Neural progenitor cell (in vitro differentiated cells): ENCODE data around the gene SCAANT1. TPM values are rescaled to one million over a fixed set of nuclear protein-coding genes. Genes with fewer than 3 reads are reported as not detected.
A peak's percentile ranks its signal among the peaks of the same experiment; 100 is the strongest.

Experiments used
- DNase-seq: peaks from one replicate; pipeline ENCODE4 v3.0.0-alpha.2; 2016; ENCODE audit warnings: low spot score
- H2AFZ ChIP-seq: fragments of 200-600 bp; sonication (generic); replicated peaks from 2 replicates; pipeline ENCODE4 v1.6.1; 2016; ENCODE audit warnings: antibody characterized with exemption
- H3F3A ChIP-seq: fragments of 200-600 bp; sonication (generic); 2 replicates; pipeline ENCODE4 v1.6.1; 2016; ENCODE audit warnings: antibody characterized with exemption, low read depth
- H3K27ac ChIP-seq: fragments of 200-600 bp; sonication (generic); 2 replicates; pipeline ENCODE4 v1.5.1; 2016; ENCODE audit warnings: mild to moderate bottlenecking
- H3K27me3 ChIP-seq: fragments of 200-600 bp; sonication (generic); 2 replicates; pipeline ENCODE4 v1.6.1; 2016; ENCODE audit warnings: mild to moderate bottlenecking, moderate library complexity
- H3K36me3 ChIP-seq: fragments of 200-600 bp; sonication (generic); 2 replicates; pipeline ENCODE4 v1.5.1; 2016
- H3K4me1 ChIP-seq: fragments of 200-600 bp; sonication (generic); 2 replicates; pipeline ENCODE4 v1.6.1; 2016; ENCODE audit warnings: mixed run types
- H3K4me2 ChIP-seq: fragments of 200-600 bp; sonication (generic); 2 replicates; pipeline ENCODE4 v1.6.1; 2016
- H3K4me3 ChIP-seq: fragments of 200-600 bp; sonication (generic); 2 replicates; pipeline ENCODE4 v1.5.1; 2016
- H3K79me2 ChIP-seq: fragments of 200-600 bp; sonication (generic); 2 replicates; pipeline ENCODE4 v1.6.1; 2016; ENCODE audit warnings: low read depth
- H3K9ac ChIP-seq: fragments of 200-600 bp; sonication (generic); 2 replicates; pipeline ENCODE4 v1.6.1; 2016
- H3K9me3 ChIP-seq: fragments of 200-600 bp; sonication (generic); 2 replicates; pipeline ENCODE4 v1.5.1; 2016; ENCODE audit warnings: low read depth
- H4K20me1 ChIP-seq: fragments of 200-600 bp; sonication (generic); 2 replicates; pipeline ENCODE4 v1.6.1; 2016; ENCODE audit warnings: low read depth
- H3K27ac Mint-ChIP-seq: 3 replicates; pipeline ENCODE4 v1.8.0; 2021; ENCODE audit warnings: mixed read lengths
- H3K27me3 Mint-ChIP-seq: 2 replicates; pipeline ENCODE4 v1.8.0; 2022; ENCODE audit warnings: low read depth, mild to moderate bottlenecking, inconsistent platforms, moderate library complexity, mixed read lengths; ENCODE audit not compliant: insufficient read depth
- H3K36me3 Mint-ChIP-seq: 3 replicates; pipeline ENCODE4 v1.8.0; 2021; ENCODE audit warnings: mixed read lengths
- H3K4me1 Mint-ChIP-seq: 3 replicates; pipeline ENCODE4 v1.8.0; 2021; ENCODE audit warnings: mixed read lengths
- H3K4me3 Mint-ChIP-seq: 3 replicates; pipeline ENCODE4 v1.8.0; 2021; ENCODE audit warnings: mild to moderate bottlenecking, moderate library complexity, mixed read lengths
- H3K9me3 Mint-ChIP-seq: 3 replicates; pipeline ENCODE4 v1.8.0; 2020; ENCODE audit warnings: mixed read lengths
- CTCF ChIP-seq: fragments of 200-600 bp; sonication (generic); IDR thresholded peaks from 2 replicates; pipeline ENCODE4 v1.5.1; 2017; ENCODE audit warnings: antibody characterized with exemption, mild to moderate bottlenecking
- EZH2 ChIP-seq: fragments of 200-600 bp; sonication (generic); IDR thresholded peaks from 2 replicates; pipeline ENCODE4 v1.6.1; 2017; ENCODE audit warnings: antibody characterized with exemption, mild to moderate bottlenecking, moderate library complexity
- EZH2phosphoT487 ChIP-seq: fragments of 200-600 bp; sonication (generic); IDR thresholded peaks from 2 replicates; pipeline ENCODE4 v1.6.1; 2017; ENCODE audit warnings: antibody characterized with exemption
- total RNA-seq: library from RNA; depleted of rRNA; stranded (reverse); fragments of >200 nt; gene quantifications from 2 replicates; pipeline ENCODE4 v1.2.3, GENCODE V29; 2015; ENCODE audit warnings: low replicate concordance

The SCAANT1 gene
- total RNA-seq, 1 donor from 2014 or later, result not detected

GRCh38 chr3:63914312-63914711 is 2.1 kb upstream of the SCAANT1 start:
- H2AFZ ChIP-seq, result no peak overlapping the region
- Mint-ChIP-seq H3K27ac (no peak overlapping the region), H3K36me3 (peaks cover 25% of the 10 kb centered on the region), H3K4me3 (no peak overlapping the region), H3K9me3 (no peaks in the 10 kb centered on the region), H3K4me1 (peaks cover 18% of the 10 kb centered on the region), H3K27me3 (no peaks in the 10 kb centered on the region)
- H3K27me3 ChIP-seq, result no peaks in the 10 kb centered on the region
- no peaks in the 10 kb centered on the region for H3K9me3 ChIP-seq
- peaks cover 13% of the 10 kb centered on the region for H3K36me3 ChIP-seq
- H3K4me3 ChIP-seq, result no peak overlapping the region
- no peak overlapping the region for H3K9ac ChIP-seq
- H3K4me1 ChIP-seq, result peaks cover 8% of the 10 kb centered on the region
- H3F3A ChIP-seq, result peaks cover 35% of the 10 kb centered on the region
- TF ChIP-seq EZH2 (no peak), CTCF (no peak), EZH2phosphoT487 (no peak)
- no peak for DNase-seq
- no peak overlapping the region for H3K4me2 ChIP-seq
- peaks cover 37% of the 10 kb centered on the region for H4K20me1 ChIP-seq
- no peak overlapping the region for H3K27ac ChIP-seq
- H3K79me2 ChIP-seq, result peaks cover 61% of the 10 kb centered on the region

GRCh38 chr3:63912768-63913588 is 795 bp upstream of the SCAANT1 start:
- Histone ChIP-seq H3K27ac (no peak overlapping the region), H3K4me2 (peak overlapping the region; percentile 98), H3K79me2 (peaks cover 64% of the 10 kb centered on the region), H3K4me3 (peak overlapping the region; percentile 97), H4K20me1 (peaks cover 38% of the 10 kb centered on the region), H3K9ac (no peak overlapping the region), H3K9me3 (no peaks in the 10 kb centered on the region), H3K27me3 (no peaks in the 10 kb centered on the region), H2AFZ (no peak overlapping the region), H3F3A (peaks cover 40% of the 10 kb centered on the region), H3K4me1 (peaks cover 13% of the 10 kb centered on the region), H3K36me3 (peaks cover 10% of the 10 kb centered on the region)
- peak overlapping the region; percentile 86 for H3K27ac Mint-ChIP-seq
- H3K27me3 Mint-ChIP-seq, result no peaks in the 10 kb centered on the region
- H3K4me1 Mint-ChIP-seq, result peaks cover 20% of the 10 kb centered on the region
- H3K9me3 Mint-ChIP-seq, result no peaks in the 10 kb centered on the region
- peak; percentile 54 for DNase-seq
- peaks cover 17% of the 10 kb centered on the region for H3K36me3 Mint-ChIP-seq
- H3K4me3 Mint-ChIP-seq, result peak overlapping the region; percentile 91
- TF ChIP-seq EZH2, result no peak
- TF ChIP-seq CTCF, result no peak
- no peak for TF ChIP-seq EZH2phosphoT487

GRCh38 chr3:63911509-63911872 is 692 bp downstream of the SCAANT1 start:
- no peak for TF ChIP-seq EZH2
- no peak for TF ChIP-seq EZH2phosphoT487
- no peak for TF ChIP-seq CTCF
- Histone ChIP-seq H2AFZ (peak overlapping the region; percentile 88), H3K27me3 (no peaks in the 10 kb centered on the region), H3K27ac (peak overlapping the region; percentile 96), H3K9ac (peak overlapping the region; percentile 72), H3F3A (peaks cover 47% of the 10 kb centered on the region), H4K20me1 (peaks cover 38% of the 10 kb centered on the region), H3K4me3 (peak overlapping the region; percentile 97), H3K36me3 (peaks cover 4% of the 10 kb centered on the region), H3K4me1 (peaks cover 16% of the 10 kb centered on the region), H3K4me2 (peak overlapping the region; percentile 98), H3K79me2 (peaks cover 51% of the 10 kb centered on the region), H3K9me3 (no peaks in the 10 kb centered on the region)
- no peak overlapping the region for H3K27ac Mint-ChIP-seq
- peak overlapping the region; percentile 90 for H3K4me3 Mint-ChIP-seq
- H3K27me3 Mint-ChIP-seq, result no peaks in the 10 kb centered on the region
- DNase-seq, result no peak
- H3K4me1 Mint-ChIP-seq, result peaks cover 21% of the 10 kb centered on the region
- H3K36me3 Mint-ChIP-seq, result peaks cover 8% of the 10 kb centered on the region
- H3K9me3 Mint-ChIP-seq, result no peaks in the 10 kb centered on the region
